Smooth muscle cell (in vitro differentiated cells): Measurements from ENCODE around the gene CENPT. TPM values are rescaled to one million over a fixed set of nuclear protein-coding genes. Genes with fewer than 3 reads are reported as not detected.

Experiments
- DNase-seq: peaks from one replicate; lab custom pipeline; 2025; ENCODE audit not compliant: unreplicated experiment; lab: John Stamatoyannopoulos, UW
- H2AFZ ChIP-seq: fragments of 200-600 bp; sonication (generic); 2 replicates; pipeline ENCODE4 v1.6.0; 2016; ENCODE audit warnings: antibody characterized with exemption, low read depth, mild to moderate bottlenecking
- H3F3A ChIP-seq: fragments of 200-600 bp; sonication (generic); 2 replicates; pipeline ENCODE4 v1.6.0; 2017; ENCODE audit warnings: antibody characterized with exemption, low read depth
- H3K27ac ChIP-seq: fragments of 200-600 bp; sonication (generic); 2 replicates; pipeline ENCODE4 v1.5.1; 2016; ENCODE audit warnings: low read depth, mild to moderate bottlenecking
- H3K27me3 ChIP-seq: fragments of 200-600 bp; sonication (generic); 2 replicates; pipeline ENCODE4 v1.6.1; 2016; ENCODE audit warnings: low read depth, mild to moderate bottlenecking
- H3K36me3 ChIP-seq: fragments of 200-600 bp; sonication (generic); 2 replicates; pipeline ENCODE4 v1.5.1; 2016; ENCODE audit warnings: low read depth
- H3K4me1 ChIP-seq: fragments of 200-600 bp; sonication (generic); 2 replicates; pipeline ENCODE4 v1.5.1; 2016; ENCODE audit warnings: low read depth
- H3K4me2 ChIP-seq: fragments of 200-600 bp; sonication (generic); 2 replicates; pipeline ENCODE4 v1.6.0; 2016; ENCODE audit warnings: mild to moderate bottlenecking
- H3K4me3 ChIP-seq: fragments of 200-600 bp; sonication (generic); 2 replicates; pipeline ENCODE4 v1.5.1; 2016; ENCODE audit warnings: mild to moderate bottlenecking
- H3K79me2 ChIP-seq: fragments of 200-600 bp; sonication (generic); 2 replicates; pipeline ENCODE4 v1.6.0; 2016; ENCODE audit warnings: low read depth, mild to moderate bottlenecking
- H3K9ac ChIP-seq: fragments of 200-600 bp; sonication (generic); 2 replicates; pipeline ENCODE4 v1.6.0; 2016; ENCODE audit warnings: low read depth
- H3K9me3 ChIP-seq: fragments of 200-600 bp; sonication (generic); replicated peaks from 2 replicates; pipeline ENCODE4 v1.5.1; 2016; ENCODE audit warnings: low read depth
- H4K20me1 ChIP-seq: fragments of 200-600 bp; sonication (generic); 2 replicates; pipeline ENCODE4 v1.6.0; 2016; ENCODE audit warnings: low read depth
- CTCF ChIP-seq: fragments of 200-600 bp; sonication (generic); IDR thresholded peaks from 2 replicates; pipeline ENCODE4 v1.5.1; 2017; ENCODE audit warnings: borderline replicate concordance, mild to moderate bottlenecking, antibody characterized with exemption; ENCODE audit not compliant: insufficient read depth, poor library complexity, severe bottlenecking
- WGBS: methylation state at CpG from one replicate; pipeline ENCODE4 v1.1.7; 2016; ENCODE audit warnings: low lambda C conversion rate; 5-methylcytosine and 5-hydroxymethylcytosine counted together
- polyA plus RNA-seq: library from polyadenylated mRNA; unstranded; fragments of >200 nt; fragmentation: Nextera tagmentation; extraction: Ambion mirVana; gene quantifications from 2 replicates; pipeline ENCODE4 v1.2.1, GENCODE V29; 2016
- total RNA-seq: library from RNA; depleted of rRNA; stranded (reverse); fragments of >200 nt; gene quantifications from 2 replicates; pipeline ENCODE4 v1.2.3, GENCODE V29; 2014

Gene CENPT
- total and polyA plus RNA-seq, 2 experiments from 2014 or later = 47.0 to 65.8 TPM

DNA sequence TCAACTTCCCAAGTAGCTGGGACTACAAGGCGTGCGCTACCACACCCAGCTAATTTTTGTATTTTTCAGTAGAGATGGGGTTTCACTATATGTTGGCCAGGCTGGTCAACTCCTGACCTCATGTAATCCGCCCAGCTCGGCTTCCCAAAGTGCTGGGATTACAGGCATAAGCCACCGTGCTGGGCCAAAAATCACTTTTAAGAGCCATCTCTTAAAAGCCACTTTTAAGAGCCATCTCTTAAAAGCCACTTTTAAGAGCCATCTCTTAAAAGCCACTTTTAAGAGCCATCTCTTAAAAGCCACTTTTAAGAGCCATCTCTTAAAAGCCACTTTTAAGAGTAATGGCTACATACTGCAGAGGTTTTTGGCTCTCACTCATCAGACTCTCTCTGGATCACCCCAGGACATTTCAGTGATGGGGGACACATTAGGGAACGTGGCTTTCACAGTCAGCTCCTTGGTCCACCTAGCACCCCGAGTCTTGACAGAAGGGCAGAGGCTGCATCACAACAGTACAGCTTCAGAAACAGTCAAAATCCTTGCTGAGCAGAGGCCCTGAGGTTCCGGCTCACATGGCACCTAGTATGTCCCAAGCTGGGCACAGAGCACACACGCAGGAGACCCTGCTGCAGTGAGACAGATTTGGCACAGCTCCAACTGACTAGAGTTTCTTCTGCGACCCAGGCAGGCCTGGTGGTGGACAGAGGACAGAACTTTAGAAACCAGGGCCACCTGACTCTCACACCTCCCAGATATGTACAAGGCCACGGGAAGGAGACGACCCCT is 64.7 kb downstream of the CENPT start:
- Histone ChIP-seq H3K27ac (no peak overlapping the region), H3F3A (no peaks in the 10 kb centered on the region), H3K79me2 (peaks cover 27% of the 10 kb centered on the region), H3K4me3 (no peak overlapping the region), H3K9ac (no peak overlapping the region), H3K36me3 (no peaks in the 10 kb centered on the region), H3K9me3 (no peaks in the 10 kb centered on the region), H3K4me2 (no peak overlapping the region), H4K20me1 (peaks cover 92% of the 10 kb centered on the region), H3K4me1 (no peaks in the 10 kb centered on the region), H2AFZ (no peak overlapping the region), H3K27me3 (no peaks in the 10 kb centered on the region)
- TF ChIP-seq CTCF = no peak
- WGBS = 45% methylated on average over 12 of the region's 12 CpGs
- no peak for DNase-seq

DNA sequence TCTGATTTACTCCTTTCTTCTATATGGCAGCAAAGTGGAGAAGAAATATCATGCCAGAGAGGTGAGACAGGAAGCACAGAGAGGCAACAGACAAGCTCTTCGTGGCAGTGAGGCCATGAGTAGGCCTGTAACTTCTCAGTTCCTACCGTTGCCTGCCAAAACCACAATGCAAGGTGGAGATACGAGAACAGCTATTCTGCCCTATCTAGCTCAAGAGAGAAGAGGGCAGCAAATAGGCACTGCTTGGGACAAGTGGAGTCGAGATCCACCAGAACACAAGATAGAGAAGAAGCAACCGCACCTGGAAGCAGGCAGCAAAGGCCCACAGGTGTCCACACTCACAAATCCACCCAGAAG is 66.0 kb downstream of the CENPT start:
- no peaks in the 10 kb centered on the region for H3K36me3 ChIP-seq
- no peaks in the 10 kb centered on the region for H3K27me3 ChIP-seq
- no peak overlapping the region for H3K4me3 ChIP-seq
- no peak for TF ChIP-seq CTCF
- H3F3A ChIP-seq = no peaks in the 10 kb centered on the region
- peaks cover 92% of the 10 kb centered on the region for H4K20me1 ChIP-seq
- H3K4me2 ChIP-seq = no peak overlapping the region
- no peak overlapping the region for H3K9ac ChIP-seq
- H3K9me3 ChIP-seq = no peaks in the 10 kb centered on the region
- H3K79me2 ChIP-seq = peaks cover 31% of the 10 kb centered on the region
- 84% methylated on average over 5 of the region's 5 CpGs for WGBS
- no peak overlapping the region for H3K27ac ChIP-seq
- no peak for DNase-seq
- no peak overlapping the region for H2AFZ ChIP-seq
- H3K4me1 ChIP-seq = no peaks in the 10 kb centered on the region

DNA sequence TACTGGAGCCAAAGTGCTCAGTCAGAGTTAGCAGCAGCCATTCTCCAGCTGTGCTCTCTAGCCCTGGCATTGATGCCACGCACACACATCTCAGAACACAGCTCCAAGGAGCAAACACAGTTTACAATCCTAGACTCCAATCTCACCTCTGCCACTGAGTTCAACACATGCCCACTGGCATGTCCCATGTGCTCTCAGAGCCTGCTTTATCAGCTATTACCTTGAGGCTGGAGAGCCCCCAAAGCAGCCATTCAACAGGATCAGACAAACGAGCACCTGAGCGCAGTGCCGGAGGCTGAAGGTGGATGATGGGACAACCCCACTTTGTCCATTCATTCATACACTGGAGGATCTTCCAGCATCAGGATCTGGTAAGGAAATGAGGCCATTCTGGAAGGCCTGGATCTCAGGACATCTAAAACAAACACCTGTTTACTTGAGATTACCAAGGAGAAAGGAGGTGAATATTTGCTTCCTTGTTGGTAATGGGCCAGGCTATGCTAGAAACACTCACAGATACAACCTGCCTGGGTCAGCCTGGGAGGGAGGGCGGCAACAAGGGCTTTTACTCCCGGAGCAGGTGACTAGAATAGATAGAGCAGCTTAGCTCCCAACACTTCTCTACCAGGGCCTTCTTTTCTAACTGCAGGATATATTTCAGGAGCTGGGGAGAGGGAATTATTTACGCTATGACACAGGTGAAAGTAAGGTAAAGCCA is 66.5 kb downstream of the CENPT start:
- Histone ChIP-seq H2AFZ (no peak overlapping the region), H3K4me3 (no peak overlapping the region), H3K36me3 (no peaks in the 10 kb centered on the region), H3K4me1 (no peaks in the 10 kb centered on the region), H4K20me1 (peaks cover 92% of the 10 kb centered on the region), H3K27me3 (no peaks in the 10 kb centered on the region), H3K4me2 (no peak overlapping the region), H3K27ac (no peak overlapping the region), H3K9me3 (no peaks in the 10 kb centered on the region), H3K9ac (no peak overlapping the region), H3K79me2 (peaks cover 33% of the 10 kb centered on the region), H3F3A (no peaks in the 10 kb centered on the region)
- no peak for DNase-seq
- no peak for TF ChIP-seq CTCF
- WGBS = 96% methylated on average over 7 of the region's 7 CpGs
